ENCODE results near the gene AHCYL1. TPM values are rescaled to one million over a fixed set of nuclear protein-coding genes. Genes with fewer than 3 reads are reported as not detected.

Gene AHCYL1
- total RNA-seq, 1 donor from 2014 or later: 60.5 TPM

- peaks cover 15% of the 10 kb centered on the region for H3K27me3 Mint-ChIP-seq (ENCODE audit: low read depth, unreplicated experiment)
- no peaks in the 10 kb centered on the region for H3K9me3 ChIP-seq (ENCODE audit: insufficient read depth, low read depth, low read length)
- H3K27ac ChIP-seq (ENCODE audit: low read depth, low read length): no peak overlapping the region
- no peak overlapping the region for H3K4me3 ChIP-seq (ENCODE audit: insufficient read depth, low read depth, low read length)
- H4K20me1 ChIP-seq (ENCODE audit: insufficient read depth, low read length): peaks cover 55% of the 10 kb centered on the region
- no peaks in the 10 kb centered on the region for H3K27me3 ChIP-seq (ENCODE audit: insufficient read depth, low read length)
- H2AFZ ChIP-seq (ENCODE audit: low read depth, low read length): no peak overlapping the region
- no peak overlapping the region for H3K9ac ChIP-seq (ENCODE audit: low read length)
- no peaks in the 10 kb centered on the region for H3K9me3 Mint-ChIP-seq (ENCODE audit: unreplicated experiment)
- H3K4me2 ChIP-seq (ENCODE audit: low read length): no peak overlapping the region
- FAIRE-seq (no peak), DNase-seq (ENCODE audit: low read depth) (no peak)
- peaks cover 13% of the 10 kb centered on the region for H3K36me3 ChIP-seq (ENCODE audit: insufficient read depth, low read length)
- H3K27ac Mint-ChIP-seq (ENCODE audit: unreplicated experiment): no peak overlapping the region
- H3K79me2 ChIP-seq (ENCODE audit: insufficient read depth, low read length): no peaks in the 10 kb centered on the region
- TF ChIP-seq CTCF (IDR thresholded peaks at IDR 0.05; ENCODE audit: insufficient read depth, low read depth, low read length): peak; percentile 58
- no peak for TF ChIP-seq EZH2 (IDR thresholded peaks at IDR 0.05; ENCODE audit: insufficient read depth, low read length)
- peaks cover 25% of the 10 kb centered on the region for H3K4me1 ChIP-seq (ENCODE audit: insufficient read depth, low read length)
- peaks cover 23% of the 10 kb centered on the region for H3K36me3 Mint-ChIP-seq (ENCODE audit: low read depth, unreplicated experiment)
- H3K4me3 Mint-ChIP-seq (ENCODE audit: unreplicated experiment): no peak overlapping the region
- H3K4me1 Mint-ChIP-seq (ENCODE audit: low read depth, unreplicated experiment): peaks cover 54% of the 10 kb centered on the region
Observed at GRCh38 chr1:110060034-110060661, 75.6 kb downstream of the AHCYL1 start.

DNA sequence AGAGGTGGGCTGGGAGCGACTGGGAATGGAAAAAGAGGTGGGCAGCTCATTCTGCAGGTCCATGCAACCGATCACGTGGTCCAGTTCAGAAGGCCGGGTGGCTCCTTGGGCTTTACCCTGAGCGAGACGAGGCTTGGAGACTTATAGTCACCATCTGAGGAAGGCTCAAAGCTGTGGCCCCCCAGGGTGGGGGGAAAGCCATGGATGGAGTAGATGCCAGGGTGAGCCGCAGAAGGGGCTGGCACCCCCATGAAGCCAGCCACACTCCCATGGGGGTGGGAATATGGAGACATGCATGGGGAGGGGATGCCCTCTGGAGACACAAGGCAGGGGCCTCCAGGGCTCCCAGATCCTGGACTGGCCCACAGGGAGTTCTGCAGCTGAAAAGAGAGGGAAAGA is 76.1 kb downstream of the AHCYL1 start:
- Histone ChIP-seq H4K20me1 (ENCODE audit: insufficient read depth, low read length) (peaks cover 49% of the 10 kb centered on the region), H3K4me1 (ENCODE audit: insufficient read depth, low read length) (peaks cover 20% of the 10 kb centered on the region), H3K4me3 (ENCODE audit: insufficient read depth, low read depth, low read length) (no peak overlapping the region), H3K9me3 (ENCODE audit: insufficient read depth, low read depth, low read length) (no peaks in the 10 kb centered on the region), H3K27ac (ENCODE audit: low read depth, low read length) (no peak overlapping the region), H2AFZ (ENCODE audit: low read depth, low read length) (no peak overlapping the region), H3K27me3 (ENCODE audit: insufficient read depth, low read length) (peaks cover 1% of the 10 kb centered on the region), H3K4me2 (ENCODE audit: low read length) (no peak overlapping the region), H3K36me3 (ENCODE audit: insufficient read depth, low read length) (peaks cover 13% of the 10 kb centered on the region), H3K9ac (ENCODE audit: low read length) (no peak overlapping the region), H3K79me2 (ENCODE audit: insufficient read depth, low read length) (no peaks in the 10 kb centered on the region)
- peaks cover 23% of the 10 kb centered on the region for H3K36me3 Mint-ChIP-seq (ENCODE audit: low read depth, unreplicated experiment)
- H3K27ac Mint-ChIP-seq (ENCODE audit: unreplicated experiment): no peak overlapping the region
- FAIRE-seq: no peak
- TF ChIP-seq EZH2 (IDR thresholded peaks at IDR 0.05; ENCODE audit: insufficient read depth, low read length) (no peak), CTCF (IDR thresholded peaks at IDR 0.05; ENCODE audit: insufficient read depth, low read depth, low read length) (no peak)
- H3K4me1 Mint-ChIP-seq (ENCODE audit: low read depth, unreplicated experiment): peaks cover 49% of the 10 kb centered on the region
- no peak overlapping the region for H3K4me3 Mint-ChIP-seq (ENCODE audit: unreplicated experiment)
- H3K27me3 Mint-ChIP-seq (ENCODE audit: low read depth, unreplicated experiment): peaks cover 20% of the 10 kb centered on the region
- no peaks in the 10 kb centered on the region for H3K9me3 Mint-ChIP-seq (ENCODE audit: unreplicated experiment)
- DNase-seq (ENCODE audit: low read depth): no peak

GRCh38 chr1:110061341-110061740 is 76.8 kb downstream of the AHCYL1 start:
- Mint-ChIP-seq H3K27ac (ENCODE audit: unreplicated experiment) (no peak overlapping the region), H3K27me3 (ENCODE audit: low read depth, unreplicated experiment) (peaks cover 27% of the 10 kb centered on the region), H3K9me3 (ENCODE audit: unreplicated experiment) (peaks cover 6% of the 10 kb centered on the region), H3K36me3 (ENCODE audit: low read depth, unreplicated experiment) (peaks cover 23% of the 10 kb centered on the region), H3K4me1 (ENCODE audit: low read depth, unreplicated experiment) (peaks cover 42% of the 10 kb centered on the region), H3K4me3 (ENCODE audit: unreplicated experiment) (no peak overlapping the region)
- Histone ChIP-seq H3K27ac (ENCODE audit: low read depth, low read length) (no peak overlapping the region), H3K4me1 (ENCODE audit: insufficient read depth, low read length) (peaks cover 13% of the 10 kb centered on the region), H2AFZ (ENCODE audit: low read depth, low read length) (no peak overlapping the region), H4K20me1 (ENCODE audit: insufficient read depth, low read length) (peaks cover 43% of the 10 kb centered on the region), H3K9me3 (ENCODE audit: insufficient read depth, low read depth, low read length) (no peaks in the 10 kb centered on the region), H3K36me3 (ENCODE audit: insufficient read depth, low read length) (peaks cover 8% of the 10 kb centered on the region), H3K9ac (ENCODE audit: low read length) (no peak overlapping the region), H3K4me3 (ENCODE audit: insufficient read depth, low read depth, low read length) (no peak overlapping the region), H3K79me2 (ENCODE audit: insufficient read depth, low read length) (no peaks in the 10 kb centered on the region), H3K4me2 (ENCODE audit: low read length) (no peak overlapping the region), H3K27me3 (ENCODE audit: insufficient read depth, low read length) (peaks cover 3% of the 10 kb centered on the region)
- TF ChIP-seq EZH2 (IDR thresholded peaks at IDR 0.05; ENCODE audit: insufficient read depth, low read length): no peak
- no peak for TF ChIP-seq CTCF (IDR thresholded peaks at IDR 0.05; ENCODE audit: insufficient read depth, low read depth, low read length)
- DNase-seq (ENCODE audit: low read depth) (no peak), FAIRE-seq (no peak)

All from astrocyte (in vitro differentiated cells and primary cell).